SK-N-SH (cell line): Measurements from ENCODE around the gene MGA.

Experiments
- FOXM1 ChIP-seq: IDR thresholded peaks from 2 replicates; pipeline ENCODE4 v1.4.0; 2012; ENCODE audit warnings: low read depth, mild to moderate bottlenecking
- GABPA ChIP-seq: IDR thresholded peaks from 2 replicates; pipeline ENCODE4 v1.4.0; 2012; ENCODE audit warnings: low read depth, mild to moderate bottlenecking
- POLR2AphosphoS5 ChIP-seq: IDR thresholded peaks from 2 replicates; pipeline ENCODE4 v1.6.1; 2012; ENCODE audit warnings: low read depth, low read length
- RFX5 ChIP-seq: IDR thresholded peaks from 2 replicates; pipeline ENCODE4 v1.6.1; 2012; ENCODE audit warnings: mild to moderate bottlenecking, improper control_type of control experiment, low read length
- SIN3A ChIP-seq: IDR thresholded peaks from 2 replicates; pipeline ENCODE4 v1.6.1; 2012; ENCODE audit warnings: low read depth, mild to moderate bottlenecking, low read length, moderate library complexity, borderline replicate concordance
- TAF1 ChIP-seq: IDR thresholded peaks from 2 replicates; pipeline ENCODE4 v1.6.1; 2012; ENCODE audit warnings: low read depth, mild to moderate bottlenecking, low read length, moderate library complexity, borderline replicate concordance
- USF2 ChIP-seq: fragments of 150-350 bp; IDR thresholded peaks from 2 replicates; pipeline ENCODE4 v1.6.1; 2017; ENCODE audit warnings: antibody characterized with exemption, low read length, low read depth, borderline replicate concordance
- YY1 ChIP-seq: IDR thresholded peaks from 2 replicates; pipeline ENCODE4 v1.4.0; 2012; ENCODE audit warnings: low read depth, mild to moderate bottlenecking
- TF ChIP-seq, protein P1 (sequence below): fragments of 200-600 bp; sonication (generic); IDR thresholded peaks from 2 replicates; pipeline ENCODE4 v1.6.1; 2017; ENCODE audit warnings: antibody characterized with exemption, mild to moderate bottlenecking, moderate library complexity
- TF ChIP-seq, protein P2 (sequence below): IDR thresholded peaks from 2 replicates; pipeline ENCODE4 v1.4.0; 2012; ENCODE audit warnings: low read depth

DNA sequence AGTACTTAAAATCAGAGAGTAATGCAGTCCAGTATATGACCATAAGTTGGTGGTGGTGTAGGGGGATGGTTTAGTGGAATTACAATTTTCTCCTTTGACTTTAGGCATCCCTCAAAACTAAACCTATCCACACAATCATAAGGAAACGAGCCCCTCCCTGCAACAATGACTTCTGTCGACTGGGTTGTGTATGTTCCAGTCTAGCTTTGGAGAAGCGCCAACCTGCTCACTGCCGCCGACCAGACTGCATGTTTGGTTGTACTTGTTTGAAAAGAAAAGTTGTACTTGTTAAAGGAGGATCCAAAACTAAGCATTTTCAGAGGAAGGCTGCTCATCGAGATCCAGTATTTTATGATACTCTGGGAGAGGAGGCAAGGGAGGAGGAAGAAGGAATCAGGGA is 52.8 kb downstream of the MGA start:
- TF ChIP-seq, protein P1, sequence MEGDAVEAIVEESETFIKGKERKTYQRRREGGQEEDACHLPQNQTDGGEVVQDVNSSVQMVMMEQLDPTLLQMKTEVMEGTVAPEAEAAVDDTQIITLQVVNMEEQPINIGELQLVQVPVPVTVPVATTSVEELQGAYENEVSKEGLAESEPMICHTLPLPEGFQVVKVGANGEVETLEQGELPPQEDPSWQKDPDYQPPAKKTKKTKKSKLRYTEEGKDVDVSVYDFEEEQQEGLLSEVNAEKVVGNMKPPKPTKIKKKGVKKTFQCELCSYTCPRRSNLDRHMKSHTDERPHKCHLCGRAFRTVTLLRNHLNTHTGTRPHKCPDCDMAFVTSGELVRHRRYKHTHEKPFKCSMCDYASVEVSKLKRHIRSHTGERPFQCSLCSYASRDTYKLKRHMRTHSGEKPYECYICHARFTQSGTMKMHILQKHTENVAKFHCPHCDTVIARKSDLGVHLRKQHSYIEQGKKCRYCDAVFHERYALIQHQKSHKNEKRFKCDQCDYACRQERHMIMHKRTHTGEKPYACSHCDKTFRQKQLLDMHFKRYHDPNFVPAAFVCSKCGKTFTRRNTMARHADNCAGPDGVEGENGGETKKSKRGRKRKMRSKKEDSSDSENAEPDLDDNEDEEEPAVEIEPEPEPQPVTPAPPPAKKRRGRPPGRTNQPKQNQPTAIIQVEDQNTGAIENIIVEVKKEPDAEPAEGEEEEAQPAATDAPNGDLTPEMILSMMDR, result no peak
- TF ChIP-seq FOXM1, result no peak
- no peak for TF ChIP-seq POLR2AphosphoS5
- no peak for TF ChIP-seq RFX5
- TF ChIP-seq YY1, result no peak
- no peak for TF ChIP-seq SIN3A
- TF ChIP-seq GABPA, result no peak
- no peak for TF ChIP-seq TAF1
- TF ChIP-seq USF2, result no peak
- TF ChIP-seq, protein P2, sequence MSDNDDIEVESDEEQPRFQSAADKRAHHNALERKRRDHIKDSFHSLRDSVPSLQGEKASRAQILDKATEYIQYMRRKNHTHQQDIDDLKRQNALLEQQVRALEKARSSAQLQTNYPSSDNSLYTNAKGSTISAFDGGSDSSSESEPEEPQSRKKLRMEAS, result no peak
